GOT3 (cell line): Measurements from ENCODE around the gene SOSTDC1.
"Not testable (repeated sequence)": the region's sequence is repeated elsewhere in the genome, so short reads cannot be mapped to it uniquely, and the experiment has no call there.

Experiments used
- DNase-seq: peaks from one replicate; lab custom pipeline; 2025; ENCODE audit warnings: mixed read lengths; lab: John Stamatoyannopoulos, UW

SOSTDC1 gene

DNA sequence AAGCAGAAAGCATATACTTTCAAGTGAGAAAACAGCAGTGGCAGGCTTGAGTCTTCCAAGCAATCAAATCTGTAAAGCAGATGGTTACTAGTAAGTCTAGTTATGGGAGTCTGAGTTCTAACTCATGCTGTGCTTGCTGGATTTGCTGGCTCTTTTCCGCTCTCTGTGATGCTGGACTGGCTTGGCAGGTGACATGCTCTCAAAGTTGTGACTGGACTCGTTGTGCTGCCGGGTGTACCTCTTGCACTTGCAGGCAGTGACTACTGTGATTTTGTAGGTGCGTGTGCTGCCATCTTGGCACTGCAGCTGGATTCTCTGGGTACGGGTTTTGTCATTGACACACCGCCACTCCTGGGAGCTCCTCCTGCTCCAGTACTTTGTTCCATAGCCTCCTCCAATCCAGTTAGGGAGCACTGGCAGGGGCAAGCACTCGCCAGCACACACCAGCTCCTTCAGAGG lies 3.1 kb downstream of the SOSTDC1 start:
- DNase-seq, result no peak

DNA sequence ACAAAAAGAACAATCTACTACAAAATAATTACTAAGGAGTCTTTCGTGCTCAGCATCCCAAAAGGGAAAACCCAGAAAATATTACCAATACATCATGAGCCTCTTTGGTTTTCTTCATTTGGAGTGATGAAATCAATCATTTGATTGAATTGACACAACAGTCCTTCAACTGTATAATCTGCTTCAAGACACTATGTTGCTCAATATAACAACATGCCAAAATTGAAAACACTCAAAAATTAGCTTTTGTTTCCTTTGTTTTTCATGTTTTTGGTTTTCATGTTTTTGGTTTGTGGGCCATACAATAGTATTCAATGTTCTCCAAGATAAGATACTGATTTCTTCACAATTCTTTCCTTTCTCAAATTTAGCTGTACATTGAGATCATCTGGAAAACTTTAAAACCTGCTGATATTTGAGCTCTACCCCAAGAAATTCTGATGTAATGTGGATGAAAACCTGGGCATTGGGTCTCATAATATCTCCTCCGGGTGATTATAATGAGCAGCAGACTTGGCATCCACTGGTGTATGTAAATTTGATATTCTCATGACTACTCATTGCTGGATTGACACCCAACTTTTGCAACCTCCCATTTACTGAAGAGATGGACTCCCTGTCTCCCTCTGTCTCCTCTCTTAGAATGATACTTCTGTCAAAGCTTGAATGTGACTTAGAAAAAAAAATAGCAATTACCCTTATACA lies 4.6 kb downstream of the SOSTDC1 start:
- no peak for DNase-seq

DNA sequence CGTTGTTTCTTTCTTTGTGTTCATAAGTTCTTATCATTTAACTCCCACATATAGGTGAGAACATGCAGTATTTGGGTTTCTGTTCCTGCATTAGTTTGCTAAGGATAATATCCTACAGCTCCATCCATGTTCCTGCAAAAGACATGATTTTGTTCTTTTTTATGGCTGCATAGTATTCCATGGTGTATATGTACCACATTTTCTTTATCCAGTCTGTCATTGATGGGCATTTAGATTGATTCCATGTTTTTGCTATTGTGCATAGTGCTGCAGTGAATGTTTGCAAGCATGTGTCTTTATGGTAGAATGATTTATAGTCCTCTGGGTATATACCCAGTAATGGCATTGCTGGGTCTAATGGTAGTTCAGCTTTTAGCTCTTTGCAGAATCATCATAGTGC lies 9.2 kb downstream of the SOSTDC1 start:
- DNase-seq, result not testable (repeated sequence)

DNA sequence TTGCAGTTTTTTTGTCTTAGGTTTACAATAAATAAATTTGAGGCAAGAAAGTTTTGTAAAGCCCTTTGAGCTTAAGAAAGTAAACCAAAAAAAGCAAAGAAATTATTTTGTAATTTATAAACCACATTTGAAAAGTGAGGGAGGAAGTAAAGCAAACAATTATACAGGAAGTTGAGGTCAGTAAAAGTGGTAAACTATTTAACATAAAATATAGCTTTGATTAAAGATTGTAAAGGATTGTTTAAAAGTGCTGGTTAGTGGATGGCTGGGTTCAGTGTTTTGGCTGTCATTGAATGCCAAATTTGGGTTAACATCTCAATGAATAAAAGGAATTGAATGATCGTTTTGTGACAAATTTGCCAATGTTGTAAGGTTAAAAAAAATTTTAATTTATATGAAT lies 9.9 kb downstream of the SOSTDC1 start:
- no peak for DNase-seq

DNA sequence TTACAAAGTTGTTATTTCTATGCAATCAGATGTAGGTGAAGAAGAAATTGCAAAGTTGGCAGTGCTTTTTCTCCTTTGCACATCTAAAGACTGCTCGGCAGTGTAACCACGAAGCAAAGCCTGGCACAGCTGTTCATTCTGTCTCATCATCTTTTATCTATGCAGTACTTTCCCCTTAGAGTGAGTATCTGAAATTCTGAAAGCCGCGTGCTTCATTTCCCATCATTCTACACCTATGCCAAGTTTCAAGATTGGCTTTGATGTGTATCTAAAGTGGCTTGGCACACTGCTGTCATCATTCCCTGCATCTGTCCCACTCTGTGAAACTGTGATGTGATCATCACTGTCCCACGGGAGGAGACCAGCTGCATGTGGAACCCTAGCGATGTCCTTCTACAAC lies 15.2 kb downstream of the SOSTDC1 start:
- DNase-seq, result no peak

DNA sequence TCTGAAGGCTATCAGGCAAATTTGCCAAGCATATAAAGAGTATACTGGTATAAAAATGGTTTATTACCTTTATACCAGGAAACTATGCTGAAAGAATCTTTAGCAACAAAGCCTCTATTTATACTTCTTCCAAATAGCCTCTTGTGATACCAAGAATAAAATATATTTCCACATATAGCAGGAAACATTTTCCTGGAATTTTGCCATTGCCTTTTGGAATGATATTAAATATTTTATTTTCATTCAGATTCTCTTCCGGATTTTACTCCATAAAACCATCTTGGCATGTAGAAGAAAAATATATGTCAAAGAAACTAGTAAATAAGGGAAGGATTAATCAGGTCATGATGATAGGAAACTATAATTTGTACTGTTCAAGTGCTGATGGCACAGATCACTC lies 17.7 kb downstream of the SOSTDC1 start:
- DNase-seq, result no peak

DNA sequence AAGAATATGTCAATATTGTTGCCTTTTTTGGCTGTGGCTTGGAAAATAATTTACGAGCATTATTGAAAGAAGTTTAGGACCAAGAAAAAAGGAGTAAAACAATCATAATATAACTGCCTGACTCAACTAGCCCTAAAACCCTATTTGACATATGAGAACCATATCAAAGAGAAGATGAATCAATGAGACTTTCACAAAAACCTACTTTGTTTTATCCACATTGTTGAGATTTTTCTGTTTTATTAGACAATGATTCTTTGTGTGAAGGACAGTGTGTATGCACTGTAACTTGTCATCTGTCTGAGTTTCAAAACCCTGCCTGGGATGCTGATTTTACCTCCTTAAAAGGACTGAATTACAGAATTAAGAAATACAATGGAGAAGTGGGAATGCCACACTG lies 19.0 kb downstream of the SOSTDC1 start:
- no peak for DNase-seq

DNA sequence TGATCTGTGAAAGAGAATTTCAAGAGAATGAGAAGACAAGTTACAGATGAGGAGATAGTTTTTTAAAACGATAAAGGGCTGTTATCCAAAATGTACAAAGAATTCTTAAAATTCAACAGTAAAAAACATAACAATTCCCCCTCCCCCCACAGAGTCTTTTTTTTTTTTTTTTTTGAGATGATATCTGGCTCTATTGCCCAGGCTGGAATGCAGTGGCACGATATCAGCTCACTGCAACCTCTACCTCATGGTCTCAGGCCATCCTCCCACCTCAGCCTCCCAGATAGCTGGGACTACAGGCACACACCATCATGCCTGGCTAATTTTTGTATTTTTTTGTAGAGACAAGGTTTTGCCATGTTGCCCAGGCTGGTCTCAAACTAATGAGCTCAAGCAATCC lies 21.7 kb downstream of the SOSTDC1 start:
- not testable (repeated sequence) for DNase-seq

DNA sequence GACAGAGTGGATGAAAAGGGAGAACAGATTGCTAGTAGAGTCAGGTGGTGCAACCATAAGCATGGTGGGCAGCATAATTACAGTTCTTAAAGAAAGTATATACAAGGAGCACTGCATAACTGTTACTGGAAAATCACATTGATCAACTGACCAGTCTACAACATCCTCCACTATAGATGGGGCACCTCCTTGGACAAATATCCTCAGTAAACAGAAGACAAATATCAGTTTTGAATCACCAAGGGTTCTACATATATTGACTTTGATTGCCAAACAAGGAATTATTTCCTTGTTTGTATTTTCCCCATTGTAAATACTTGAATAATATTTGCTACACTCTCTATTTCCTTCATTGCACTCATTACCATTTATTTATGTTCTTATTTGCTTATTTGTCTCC lies 26.6 kb downstream of the SOSTDC1 start:
- no peak for DNase-seq

DNA sequence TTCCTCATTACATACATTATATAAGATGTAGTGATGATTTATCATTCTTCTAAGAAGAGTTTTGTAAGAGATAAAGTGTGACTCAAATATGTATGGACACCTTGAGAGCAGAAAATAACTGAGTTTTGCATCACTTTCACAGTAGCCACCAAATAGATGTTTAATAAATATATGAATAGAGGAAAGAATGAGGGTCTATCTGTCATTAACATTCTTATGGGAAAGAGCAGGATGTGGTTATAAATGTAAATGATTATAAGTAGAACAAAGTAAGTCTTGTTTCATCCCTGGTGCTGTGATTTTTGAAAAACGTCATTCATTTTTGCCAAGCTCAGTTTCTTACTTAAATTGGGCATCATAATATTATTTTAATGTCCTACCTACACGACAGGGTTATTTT lies 29.2 kb downstream of the SOSTDC1 start:
- no peak for DNase-seq

DNA sequence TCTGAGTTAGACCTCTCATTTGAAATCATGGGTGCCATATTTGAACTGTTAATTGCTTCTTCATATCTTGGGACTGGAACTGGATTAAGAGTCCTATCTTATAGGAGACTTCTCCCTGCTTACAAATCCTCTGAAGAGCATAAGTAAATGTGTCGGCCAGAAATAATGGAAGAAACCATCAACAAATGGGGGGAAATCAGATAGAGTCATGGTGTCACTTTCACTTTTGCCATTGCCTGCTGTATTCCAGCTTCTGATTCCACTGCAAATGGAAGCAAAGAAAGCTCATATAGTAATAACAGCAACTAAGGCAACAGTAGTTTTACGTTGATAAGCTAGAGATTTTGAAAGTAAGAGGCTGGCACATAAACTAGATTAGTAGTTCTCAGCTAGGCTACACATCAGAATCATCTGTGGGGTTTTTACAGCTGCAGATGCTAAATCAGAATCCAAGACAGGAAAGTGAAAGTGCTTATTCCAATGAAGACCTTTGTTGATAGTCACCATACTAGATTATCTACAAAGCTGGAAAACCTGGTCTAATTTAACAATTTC lies 31.9 kb downstream of the SOSTDC1 start:
- no peak for DNase-seq

DNA sequence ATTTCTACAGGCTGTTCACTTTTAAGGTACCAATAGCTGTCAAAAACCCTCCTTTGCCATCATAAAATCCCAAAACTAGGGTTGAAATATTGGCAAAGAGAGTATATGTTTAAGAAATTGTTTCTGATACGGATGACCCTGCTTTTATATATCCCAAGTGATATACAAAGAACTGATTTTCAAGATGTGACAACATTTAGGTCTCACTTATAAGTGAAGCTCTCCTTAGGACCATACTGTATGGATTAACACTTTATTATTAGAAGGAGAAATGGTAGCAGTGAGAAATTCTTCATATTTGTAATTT lies 33.2 kb downstream of the SOSTDC1 start:
- DNase-seq, result no peak

DNA sequence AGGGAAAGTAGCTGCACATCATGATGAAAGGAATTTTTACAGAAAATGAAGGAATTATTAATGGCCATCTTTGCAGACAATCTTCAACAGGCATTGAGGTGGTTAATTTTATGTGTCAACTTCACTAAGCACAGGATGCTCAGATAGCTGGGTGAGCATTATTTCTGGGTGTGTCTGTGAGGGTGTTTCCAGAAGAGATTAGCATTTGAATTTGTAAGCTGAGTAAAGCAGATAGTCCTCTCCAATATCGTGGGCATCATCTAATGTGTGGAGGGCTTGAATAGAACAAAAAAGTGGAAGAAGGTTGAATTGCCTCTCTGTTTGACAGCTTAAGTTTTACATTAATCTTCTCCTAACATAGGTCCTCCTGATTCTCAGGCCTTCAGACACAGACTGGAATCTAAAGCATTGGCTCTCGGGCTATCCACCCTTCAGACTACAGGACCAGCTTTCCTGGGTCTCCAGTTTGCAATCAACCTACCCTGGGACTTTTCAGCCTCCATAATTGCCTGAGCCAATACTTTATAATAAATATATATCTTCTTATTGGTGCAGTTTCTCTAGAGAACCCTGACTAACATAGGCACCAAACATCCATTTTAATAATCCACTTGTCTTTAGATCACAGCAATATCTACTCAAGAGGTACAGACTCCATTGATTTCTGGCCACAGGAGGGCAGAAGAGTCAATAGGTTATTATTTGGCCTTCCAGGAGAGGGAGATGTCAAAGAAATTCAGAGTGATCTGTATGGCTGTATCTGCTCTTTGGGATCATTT lies 33.7 kb downstream of the SOSTDC1 start:
- DNase-seq, result no peak

DNA sequence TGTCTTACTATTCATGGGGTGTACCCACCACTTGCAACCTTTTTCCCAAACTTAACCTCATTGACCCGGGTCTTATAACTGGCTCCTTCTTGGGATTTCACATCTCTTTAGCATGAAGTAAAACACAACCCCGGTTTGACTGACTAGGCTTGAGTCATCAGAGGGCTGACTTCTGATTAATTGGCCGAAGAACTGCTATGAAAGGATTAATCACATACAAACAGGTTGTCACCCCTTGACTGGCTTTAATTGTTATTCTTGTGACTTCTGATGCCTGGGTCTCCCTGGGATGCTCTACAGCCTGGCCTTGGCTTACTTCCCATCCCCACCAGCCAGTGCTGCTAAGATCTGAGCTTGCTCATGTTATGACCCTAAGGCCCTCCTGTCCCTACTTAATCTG lies 35.4 kb downstream of the SOSTDC1 start:
- DNase-seq, result no peak

DNA sequence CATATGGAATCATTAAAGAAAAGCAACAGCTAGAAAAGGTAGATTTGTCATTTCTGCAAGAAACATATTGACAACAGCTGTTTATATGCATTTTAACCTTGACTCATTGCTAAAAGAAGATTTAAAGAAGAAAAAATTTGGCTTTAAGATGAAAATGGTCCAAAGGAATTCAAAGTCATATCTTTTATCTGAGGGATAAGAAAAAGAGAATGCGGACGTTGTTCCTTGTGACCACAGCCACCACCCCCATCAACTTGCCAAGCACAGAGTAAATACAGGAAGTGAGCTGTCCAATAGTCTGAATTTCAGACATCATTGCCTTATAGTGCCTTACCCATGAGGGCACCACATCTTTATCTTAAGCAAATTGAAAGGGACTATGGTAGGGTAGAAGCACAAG lies 36.9 kb downstream of the SOSTDC1 start:
- no peak for DNase-seq

DNA sequence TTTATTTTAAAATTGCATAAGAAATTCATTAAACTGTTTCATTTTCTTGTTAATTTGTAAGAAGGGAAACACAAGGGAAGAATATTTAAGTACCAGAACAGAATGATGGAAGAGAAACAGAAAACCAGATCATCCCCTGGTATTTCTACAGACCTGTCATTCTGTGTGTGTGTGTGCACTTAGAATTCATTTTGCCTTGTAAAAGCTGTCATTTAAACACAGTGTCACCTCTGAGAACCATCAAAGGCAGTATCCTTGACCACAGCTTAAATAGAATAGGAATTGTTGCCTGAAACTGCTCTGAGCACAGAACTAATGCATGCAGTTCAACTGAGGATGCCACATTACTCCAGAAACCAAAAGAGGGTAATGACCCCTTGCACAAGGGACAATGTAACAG lies 37.4 kb downstream of the SOSTDC1 start:
- DNase-seq, result no peak

DNA sequence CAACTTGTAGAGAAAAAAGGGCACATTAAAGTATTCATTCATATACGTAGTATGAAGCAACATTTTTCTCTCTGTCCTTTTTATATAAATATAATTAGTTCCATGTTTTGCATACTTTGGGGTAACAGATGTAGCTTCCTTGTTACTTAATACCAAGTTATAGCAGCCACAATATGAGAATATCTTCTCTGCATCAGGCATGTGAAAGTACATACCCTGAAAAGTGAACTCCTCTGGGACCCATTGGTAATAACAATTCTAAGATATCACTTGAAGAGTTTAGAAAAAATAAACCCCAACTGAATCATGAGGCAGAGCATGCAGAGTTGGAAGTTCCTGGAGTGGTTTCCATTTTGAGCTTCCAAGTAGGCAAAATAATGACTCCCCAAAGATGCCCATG lies 41.8 kb downstream of the SOSTDC1 start:
- DNase-seq, result no peak

DNA sequence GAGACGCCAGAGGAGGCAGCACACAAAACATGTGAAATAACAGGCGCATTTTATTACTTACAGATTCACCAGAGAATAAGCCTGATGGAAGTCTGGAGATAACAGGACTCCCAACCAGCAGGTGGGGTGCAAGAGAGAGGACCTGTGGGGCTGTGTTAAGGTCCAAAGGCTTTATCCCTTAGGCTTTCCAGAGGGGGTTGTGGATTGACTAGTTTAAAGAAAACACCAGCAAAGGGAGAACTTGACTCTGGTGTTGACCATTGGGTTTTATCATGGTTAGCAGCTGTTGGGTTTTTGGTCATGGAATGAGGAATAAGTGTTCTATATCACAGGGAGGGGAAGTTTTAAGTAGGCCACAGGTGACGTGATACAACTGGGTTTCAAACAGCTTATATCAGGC lies 42.6 kb downstream of the SOSTDC1 start:
- DNase-seq, result no peak

DNA sequence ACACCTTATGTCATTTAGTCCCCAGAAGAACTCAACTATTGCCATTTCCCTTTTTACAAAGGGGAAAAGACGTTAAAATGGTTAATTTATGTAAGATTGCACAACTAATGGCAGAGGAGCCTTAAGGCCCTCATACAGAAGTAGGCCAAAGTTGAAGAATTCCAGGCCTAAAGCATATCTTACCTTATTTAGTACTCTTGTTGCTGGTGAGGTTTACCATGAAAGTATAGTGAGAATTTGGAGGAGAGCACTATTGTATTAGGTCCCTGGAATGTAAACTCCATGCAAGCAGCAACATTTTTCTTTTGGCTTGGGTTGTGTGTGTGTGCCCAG lies 43.5 kb downstream of the SOSTDC1 start:
- no peak for DNase-seq

DNA sequence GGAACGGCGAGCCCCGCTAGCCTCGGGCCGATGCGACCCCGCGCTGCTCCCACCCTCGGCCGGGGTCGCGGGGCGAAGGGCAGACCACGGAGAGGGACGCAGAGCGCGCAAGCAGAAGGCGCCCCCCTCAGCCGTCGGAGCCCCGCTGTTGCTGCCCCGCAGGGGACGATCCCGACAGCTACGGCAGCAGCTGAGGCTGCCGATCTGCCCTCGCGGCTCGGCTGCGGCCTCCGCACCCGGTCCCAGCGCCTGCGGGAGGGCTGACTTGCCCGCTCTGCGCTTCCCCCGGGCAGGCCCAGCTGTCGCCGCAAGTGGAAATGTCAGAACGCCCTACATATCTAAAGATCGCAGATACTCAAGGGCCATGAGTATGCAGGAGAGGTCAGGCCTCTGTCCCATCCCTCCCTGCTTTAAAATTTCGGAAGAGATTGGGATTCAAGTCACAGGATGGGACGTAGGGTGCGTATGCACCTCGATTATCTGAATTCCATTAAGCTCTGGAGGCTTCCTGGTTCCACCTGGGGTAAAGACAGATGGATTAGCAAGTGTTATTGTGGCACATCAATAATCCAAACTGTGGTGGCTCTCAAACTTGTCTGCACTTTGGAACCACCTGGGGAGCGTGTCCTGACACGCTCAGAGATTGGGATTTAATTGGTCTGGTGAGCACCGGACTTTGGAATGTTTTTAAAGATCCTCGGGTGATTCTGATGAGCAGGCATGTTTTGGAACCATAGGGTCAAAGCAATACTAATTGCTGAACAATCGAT lies 44.0 kb downstream of the SOSTDC1 start, which contains the start of gene CRPPA:
TSS of gene CRPPA (minus strand) at position 206 of the 770 bp plus-strand sequence. CDS start 216 bp downstream, outside the sequence.
- DNase-seq, result no peak

DNA sequence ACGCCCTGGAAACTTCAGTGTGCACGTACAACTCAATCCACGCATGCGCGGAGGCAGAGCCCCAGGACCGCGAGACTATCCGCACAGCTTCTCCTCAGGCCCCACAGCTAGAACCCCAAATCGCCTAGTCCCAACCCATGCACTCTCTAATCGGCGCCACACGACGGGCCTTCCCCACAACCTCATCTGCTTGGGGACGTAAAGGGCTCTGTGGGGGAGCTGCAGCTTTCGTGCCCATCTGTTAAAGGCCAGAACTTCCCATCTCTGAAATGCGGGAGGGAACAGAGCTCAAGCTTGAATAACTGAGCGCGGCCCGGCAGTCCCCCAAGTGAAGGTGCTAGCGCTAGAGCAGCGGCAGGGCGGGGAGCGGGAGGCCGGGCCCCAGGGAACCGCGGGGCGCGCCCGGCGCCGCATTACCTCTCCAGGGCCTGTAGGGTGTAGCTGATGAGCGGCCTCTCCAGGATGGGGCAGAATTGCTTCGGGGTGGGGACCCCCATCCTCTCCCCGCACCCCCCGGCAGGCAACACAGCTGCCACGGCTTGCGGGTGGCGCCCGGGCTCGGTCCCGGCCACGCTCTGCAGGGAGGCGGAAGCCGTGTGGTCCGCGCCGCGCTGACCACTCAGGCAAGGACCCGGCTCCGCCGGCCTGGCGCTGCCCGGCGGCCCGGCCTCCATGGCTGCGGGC lies 44.7 kb downstream of the SOSTDC1 start:
- peak; percentile 91 for DNase-seq

DNA sequence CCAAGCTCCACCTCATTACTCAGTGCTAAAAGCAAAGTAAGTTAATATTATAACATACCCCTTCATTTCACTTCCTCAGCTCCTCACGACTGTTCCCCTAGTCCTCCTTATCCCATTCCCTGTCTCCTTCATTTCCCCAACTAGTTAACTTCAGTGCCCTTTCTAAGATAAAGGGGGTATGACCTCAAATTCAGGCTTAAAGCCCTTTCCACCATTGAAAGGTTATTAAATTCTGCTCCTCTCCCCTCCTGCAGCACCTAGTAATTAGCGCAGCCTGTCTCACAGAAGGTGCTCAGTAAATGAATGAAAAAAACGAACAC lies 45.2 kb downstream of the SOSTDC1 start:
- DNase-seq, result no peak
